Activated effector memory CD4-positive, alpha-beta T cell treated with Interleukin-2 at 50 U/mL for 16 hours (primary cell): ENCODE results near the gene ATP11A.

Source experiments
- DNase-seq: peaks from one replicate; pipeline ENCODE4 v3.0.0-alpha.2; 2020

ATP11A gene

DNA sequence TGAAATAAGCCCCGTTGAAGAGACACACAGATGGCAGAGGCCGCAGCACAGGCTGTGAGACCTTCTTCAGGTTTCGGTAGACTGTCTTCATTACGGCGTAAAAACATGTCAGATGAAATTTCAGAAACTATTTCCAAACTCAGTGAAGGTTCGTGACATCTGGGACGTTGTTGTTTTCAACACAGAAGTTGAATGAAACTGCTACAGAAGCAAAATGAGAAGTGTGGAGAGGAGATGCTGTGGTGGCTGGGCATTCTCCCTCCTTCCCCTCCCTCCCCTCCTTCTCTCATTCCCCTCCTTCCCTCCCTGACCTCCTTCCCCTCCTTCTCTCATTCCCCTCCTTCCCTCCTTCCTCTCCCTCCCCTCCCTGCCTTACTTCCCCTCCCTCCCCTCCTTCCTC, 113.6 kb downstream of the ATP11A start:
- DNase-seq: no peak

DNA sequence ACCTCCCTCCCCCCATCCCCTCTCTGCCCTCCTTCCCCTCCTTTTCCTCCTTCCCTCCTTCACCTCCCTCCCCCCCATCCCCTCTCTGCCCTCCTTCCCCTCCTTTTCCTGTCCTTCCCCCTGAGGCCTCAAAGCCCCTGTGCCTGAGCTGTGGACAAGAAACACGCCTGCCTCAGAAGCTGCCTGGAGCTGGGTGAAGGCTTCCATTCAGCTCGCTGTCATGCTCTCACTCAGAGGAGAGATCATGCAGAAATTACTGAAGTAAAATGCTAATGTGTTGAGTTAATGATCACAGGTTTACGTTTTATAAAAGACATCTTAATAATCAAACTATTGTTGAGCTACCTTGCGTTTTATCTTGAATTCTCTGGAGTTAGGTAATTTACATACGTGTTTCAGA, 114.5 kb downstream of the ATP11A start:
- DNase-seq: no peak

DNA sequence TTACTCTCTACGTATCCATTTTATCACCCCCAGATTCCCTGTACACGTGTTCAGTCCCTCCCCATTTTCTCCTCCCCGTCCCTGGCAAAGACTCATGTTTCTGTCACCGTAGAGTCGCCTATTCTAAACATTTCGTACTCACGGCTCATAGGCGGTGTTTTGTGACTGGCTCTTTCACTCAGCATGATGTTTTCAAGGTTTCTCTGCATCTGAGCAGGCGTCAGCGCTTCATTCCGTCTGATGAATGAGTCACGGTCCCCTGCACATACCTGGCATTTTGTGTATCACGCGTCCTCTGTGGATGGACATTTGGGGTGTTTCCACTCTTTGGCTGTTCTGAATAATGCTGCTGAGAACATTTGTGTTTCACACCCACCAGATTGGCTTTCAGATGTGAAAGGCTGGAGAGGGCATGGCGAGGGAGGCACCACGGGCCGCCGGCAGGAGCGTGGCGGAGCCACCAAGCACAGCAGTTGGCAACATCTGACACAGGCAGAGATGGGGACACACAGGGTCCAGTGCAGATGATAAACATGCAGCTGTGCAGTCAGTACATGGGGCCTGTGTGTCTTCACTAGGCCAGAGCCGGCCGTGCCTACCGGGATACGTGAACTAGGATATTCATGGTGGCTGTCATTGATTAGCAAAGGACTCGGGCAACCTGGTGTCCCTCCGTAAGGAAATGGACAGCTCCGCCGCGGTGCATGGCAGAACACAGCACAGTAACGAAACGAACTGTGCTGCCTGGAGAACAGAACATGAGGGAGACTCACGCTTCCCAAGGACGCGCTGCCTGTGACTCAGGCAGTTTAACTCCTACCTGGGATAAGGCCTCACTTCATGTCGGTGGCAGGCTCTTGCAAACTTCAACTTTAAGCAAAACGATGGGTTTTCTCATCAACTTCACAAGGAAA, 117.2 kb downstream of the ATP11A start:
- DNase-seq: no peak

DNA sequence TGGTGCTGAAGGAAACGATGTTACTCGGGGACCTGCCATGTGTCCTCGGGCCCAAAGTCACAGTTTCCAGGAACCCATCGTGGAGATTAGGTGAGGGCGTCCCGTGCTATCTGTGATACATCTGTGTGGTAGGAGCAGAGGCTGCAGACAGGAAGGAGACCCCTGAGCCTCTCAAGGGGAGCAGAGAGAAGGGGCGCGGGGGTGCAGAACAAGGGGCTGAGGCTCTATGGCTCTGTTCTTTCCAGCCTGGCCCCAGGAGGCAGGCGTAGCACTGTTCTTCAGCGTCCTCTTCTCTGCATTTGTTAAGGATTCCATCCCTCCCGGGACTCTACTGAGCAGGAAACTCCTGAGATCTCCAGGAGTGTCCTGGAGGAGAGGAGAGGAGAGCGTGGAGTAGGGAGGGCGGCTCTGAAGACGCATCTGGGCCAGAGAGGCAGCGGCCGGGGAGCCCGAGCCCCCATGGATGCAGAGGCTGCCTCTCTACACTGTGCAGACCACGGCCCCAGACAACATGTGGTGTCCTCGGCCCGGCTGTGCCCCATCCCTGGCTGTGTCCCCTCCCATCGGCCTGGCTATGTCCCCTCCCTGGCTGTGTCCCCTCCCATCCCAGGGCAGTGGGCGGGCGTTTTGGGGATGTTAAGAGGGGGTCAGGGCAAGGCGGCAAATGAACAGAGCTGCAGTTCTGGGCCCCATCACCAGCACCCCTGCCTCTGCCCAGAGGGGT, 118.0 kb downstream of the ATP11A start:
- DNase-seq: no peak

DNA sequence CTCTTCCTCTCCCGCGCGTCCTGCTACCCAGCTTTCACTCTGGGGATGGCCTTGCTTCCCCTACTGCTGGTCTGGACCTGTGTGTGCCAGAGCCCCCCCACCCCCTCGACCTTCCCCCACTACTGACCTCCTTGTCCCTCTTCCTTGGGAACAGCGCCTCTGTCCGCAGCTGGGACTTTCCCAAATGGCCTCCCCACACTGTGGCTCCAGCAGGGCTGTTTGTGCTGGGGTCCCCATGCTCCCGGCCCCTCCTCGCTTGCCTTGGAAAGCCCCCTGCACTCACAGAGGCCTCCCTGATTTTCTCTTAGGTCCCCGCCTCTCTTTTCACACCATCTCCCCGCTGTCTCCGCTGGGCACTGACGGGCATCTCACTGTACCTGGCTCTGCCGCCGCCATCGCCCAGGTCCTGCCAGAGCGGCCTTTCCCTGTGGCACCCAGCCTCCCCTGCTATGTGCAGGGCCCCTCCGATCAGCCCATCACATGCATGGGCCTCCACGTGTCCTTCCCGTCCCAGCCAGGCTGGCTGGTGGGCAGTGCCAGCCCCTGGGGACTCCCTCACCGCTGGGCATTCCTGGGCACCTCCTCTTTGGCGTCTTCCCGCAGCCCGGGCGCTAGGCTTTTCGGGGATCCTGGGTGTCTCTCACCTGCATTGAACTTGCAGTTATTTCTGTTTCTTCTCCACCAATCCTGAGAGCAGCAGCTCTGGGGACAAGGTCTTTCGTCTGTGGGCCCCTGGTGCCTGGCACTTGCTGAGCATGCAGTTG, 118.7 kb downstream of the ATP11A start:
- DNase-seq: no peak

DNA sequence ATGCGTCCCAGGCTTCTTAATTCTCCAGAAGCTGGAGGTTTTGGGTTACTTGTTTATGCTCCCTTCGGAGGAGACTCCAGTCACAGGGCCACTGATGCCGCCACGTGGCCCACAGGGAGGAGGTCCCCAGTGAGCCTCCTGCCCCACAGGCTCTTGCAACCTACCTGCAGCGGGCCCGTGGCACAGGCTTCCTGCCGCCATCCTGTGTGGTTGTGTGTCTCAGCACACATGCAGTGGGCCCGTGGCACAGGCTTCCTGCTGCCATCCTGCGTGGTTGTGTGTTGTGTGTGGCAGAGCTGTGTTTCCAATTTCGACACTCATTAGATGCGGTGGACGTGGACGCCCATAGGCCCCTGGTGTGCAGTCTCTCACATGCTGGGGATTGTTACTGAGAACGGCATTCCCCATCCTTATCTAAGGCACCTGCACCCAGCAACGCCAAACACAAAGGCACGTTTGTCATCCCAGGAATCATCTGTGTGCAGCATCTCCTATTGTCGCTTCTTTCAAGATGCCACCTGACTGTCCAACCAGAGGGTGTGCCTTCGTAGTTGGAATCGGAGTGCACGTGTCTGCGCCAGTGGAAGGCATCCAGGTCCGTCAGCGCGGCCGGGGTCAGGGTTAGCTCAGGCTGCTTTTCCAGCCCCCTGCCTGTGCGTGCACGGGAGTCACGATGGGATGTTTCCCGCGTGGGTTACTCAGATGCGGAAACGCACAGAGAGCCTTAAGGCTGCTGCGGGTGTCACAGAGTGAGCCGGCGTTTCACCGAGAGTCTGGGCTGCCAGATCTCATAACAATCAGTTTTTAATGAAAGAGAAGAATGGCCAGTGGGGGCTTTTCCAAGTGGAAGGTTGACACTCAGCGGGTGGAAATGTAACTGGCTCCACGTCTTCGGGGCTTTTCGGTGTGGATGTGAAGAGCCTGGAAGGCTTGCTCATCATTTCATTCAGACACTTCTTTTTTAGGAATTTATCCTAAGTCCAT, 119.8 kb downstream of the ATP11A start:
- DNase-seq: no peak

DNA sequence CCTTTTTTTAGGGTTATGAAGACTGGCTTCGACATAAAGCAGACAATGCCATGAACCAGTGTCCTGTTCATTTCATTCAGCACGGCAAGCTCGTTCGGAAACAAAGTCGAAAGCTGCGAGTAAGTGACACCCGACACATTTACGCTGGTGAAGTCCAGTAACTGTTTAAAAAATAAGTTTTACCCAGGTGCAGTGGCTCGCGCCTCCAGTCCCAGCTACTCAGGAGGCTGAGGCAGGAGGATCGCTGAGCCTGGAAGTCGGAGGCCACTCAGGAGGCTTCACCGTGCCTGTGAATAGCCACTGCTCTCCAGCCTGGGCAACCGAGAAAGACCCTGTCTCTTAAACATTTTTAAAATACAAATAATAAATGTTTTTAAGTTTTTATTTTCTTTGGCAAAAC, 120.8 kb downstream of the ATP11A start:
- DNase-seq: no peak

DNA sequence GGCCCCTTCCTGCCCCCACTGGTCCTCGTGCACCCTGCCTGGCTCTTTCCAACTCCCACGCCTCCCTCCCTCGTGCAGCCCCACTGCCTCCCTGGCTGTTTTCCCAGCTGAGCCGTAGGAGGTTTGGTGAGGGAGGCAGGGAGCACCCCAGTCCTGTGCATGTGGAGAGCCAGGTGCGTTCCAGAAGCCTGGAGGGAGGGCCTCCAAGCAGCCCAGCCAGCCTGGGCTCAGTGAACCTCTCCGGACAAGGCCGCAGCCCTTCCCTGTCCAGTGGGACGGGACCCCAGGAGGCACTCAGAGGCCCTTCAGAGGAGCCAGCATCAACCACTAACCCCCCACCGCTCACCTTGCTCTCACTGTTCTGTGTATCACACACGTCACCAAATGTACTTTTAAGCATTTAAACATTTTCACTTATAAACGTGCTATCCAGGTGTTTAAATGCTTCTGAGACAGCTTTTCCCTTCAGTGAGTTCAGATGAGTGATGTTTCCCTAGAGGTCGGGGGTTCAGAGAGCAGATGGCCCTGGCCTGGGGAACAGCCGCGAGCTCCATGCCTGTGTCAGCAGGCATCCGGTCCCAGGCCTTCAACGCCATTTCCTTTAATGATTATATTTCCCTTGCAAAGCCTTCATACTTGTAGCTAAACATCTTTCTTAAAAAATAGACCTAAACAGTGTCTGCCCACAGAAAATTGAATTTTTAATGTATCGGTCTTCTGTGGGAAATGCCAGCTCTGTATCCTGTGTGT, 122.6 kb downstream of the ATP11A start:
- DNase-seq: no peak

DNA sequence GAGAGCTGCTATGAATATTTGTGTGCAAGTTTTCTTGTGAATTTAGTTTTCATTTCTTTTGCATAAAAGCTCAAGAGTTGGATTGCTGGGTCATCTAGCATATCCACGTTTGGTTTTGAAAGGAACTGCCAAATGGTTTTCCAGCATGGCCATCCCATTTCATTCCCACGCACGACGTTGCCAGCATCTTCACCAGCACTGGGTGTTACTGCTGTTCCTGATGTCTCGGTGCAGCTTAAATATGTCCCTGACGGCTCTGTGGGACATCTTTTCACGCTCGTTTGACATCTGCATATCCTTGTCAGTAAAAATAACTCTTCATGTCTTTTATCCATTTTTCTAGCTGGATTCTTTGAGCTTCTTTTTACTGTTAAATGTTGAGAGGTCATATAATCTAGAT, 123.7 kb downstream of the ATP11A start:
- DNase-seq: no peak

DNA sequence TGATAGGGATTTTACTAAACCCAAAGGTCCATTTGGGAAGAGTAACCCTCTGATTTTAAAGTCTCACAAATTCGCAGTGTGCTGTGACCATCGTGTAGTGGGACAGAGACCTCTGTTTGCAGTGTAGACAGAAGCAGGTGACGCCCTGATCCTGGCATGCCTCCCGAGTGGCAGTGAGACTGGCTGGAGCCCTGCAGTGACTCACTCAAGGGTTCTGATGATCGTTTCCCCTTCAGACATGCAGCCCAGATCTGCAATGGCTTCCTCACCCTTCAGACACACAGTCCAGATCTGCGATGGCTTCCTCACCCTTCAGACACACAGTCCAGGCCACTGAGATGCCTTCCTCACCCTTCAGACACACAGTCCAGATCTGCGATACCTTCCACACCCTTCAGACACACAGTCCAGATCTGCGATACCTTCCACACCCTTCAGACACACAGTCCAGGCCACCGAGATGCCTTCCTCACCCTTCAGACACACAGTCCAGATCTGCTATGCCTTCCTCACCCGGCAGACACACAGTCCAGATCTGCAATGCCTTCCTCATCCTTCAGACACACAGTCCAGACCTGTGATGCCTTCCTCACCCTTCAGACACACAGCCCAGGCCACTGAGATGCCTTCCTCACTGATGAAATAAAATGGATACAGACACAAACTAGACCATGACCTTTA, 125.2 kb downstream of the ATP11A start:
- DNase-seq: no peak

DNA sequence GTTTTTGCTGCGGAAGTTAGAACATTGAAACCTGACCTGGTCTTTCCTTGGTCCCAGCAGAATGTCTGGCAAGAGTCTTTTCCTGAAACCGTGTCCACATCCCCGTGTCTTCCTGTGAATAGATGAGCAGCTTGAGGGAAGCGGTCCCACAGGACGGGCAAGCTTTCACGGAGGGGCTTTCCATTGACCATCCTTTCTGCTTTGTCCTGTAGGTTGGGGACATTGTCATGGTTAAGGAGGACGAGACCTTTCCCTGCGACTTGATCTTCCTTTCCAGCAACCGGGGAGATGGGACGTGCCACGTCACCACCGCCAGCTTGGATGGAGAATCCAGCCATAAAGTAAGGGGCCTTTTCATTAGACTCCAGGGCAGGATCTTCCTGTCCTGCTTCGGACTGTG, 126.0 kb downstream of the ATP11A start:
- no peak for DNase-seq

DNA sequence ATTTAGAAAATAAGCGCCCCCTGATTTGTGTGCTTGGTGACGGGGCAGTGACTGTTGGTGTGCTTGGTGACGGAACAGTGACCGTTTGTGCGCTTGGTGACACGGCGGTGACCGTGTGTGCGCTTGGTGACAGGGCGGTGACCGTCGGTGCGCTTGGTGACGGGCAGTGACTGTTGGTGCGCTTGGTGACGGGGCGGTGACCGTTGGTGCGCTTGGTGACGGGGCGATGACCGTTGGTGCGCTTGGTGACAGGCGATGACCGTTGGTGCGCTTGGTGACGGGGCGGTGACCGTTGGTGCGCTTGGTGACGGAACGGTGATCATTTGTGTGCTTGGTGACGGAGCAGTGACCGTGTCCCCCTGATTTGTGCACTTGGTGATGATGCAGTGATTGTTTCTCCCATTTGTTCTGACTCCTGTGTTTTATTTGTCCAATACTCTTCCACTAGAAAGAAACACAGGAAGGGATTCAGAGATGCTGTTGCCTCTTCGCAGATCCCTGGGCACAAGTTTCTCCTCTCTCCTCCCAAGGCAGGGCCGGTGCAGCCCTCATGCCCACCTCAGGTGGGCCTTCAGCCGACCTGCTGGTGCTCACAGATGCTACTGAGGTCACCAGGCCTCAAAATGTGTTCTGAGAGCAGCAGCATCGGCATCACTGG, 128.3 kb downstream of the ATP11A start:
- no peak for DNase-seq

DNA sequence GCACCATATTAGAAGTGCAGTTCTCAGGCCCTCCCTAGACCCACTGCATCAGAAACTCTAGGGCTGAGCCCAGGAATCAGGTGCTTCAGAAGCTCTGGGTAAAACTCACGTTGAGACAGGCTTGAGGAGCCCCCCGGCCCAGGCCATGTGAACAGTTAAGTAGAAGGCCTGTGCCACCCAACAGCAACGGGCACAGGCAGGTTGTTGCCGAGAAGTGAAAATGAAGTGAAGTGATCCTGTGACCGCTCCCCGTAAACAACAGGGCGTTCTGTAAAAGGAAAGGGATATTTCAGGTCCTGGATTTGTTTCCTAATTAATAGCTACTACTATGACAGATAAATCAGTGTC, 128.8 kb downstream of the ATP11A start:
- no peak for DNase-seq

DNA sequence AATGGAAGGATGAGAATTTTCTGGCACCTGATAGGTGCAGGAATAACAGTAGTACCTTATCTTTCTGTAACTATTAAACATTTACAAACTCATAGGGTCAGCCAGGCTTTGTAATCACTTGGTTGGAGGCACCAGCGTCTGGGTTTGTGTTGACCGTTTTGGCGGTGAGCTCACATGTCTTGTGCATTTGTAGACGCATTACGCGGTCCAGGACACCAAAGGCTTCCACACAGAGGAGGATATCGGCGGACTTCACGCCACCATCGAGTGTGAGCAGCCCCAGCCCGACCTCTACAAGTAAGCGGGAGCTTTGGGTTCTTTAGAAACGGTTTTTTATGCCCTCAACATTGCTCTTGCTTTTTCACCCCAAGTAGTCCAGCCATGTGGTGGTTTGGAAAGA, 129.3 kb downstream of the ATP11A start:
- no peak for DNase-seq

DNA sequence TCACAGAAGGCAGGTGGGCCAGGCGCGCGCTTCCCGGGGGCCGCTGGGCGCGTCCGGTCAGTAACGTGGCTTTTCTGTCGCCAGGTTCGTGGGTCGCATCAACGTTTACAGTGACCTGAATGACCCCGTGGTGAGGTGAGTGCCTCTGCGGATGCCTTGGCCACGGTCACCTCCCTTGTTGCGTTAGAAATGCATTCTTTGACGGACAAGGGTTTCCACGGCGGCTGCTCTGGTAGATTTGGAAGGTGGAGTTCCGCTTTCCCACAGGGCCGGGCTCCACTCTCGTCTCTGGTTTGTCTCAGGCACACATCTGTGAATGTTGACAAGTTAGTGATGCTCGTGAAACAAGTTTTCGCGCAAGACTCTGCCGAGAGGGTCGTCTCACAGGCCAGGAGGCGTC, 130.0 kb downstream of the ATP11A start:
- DNase-seq: no peak

DNA sequence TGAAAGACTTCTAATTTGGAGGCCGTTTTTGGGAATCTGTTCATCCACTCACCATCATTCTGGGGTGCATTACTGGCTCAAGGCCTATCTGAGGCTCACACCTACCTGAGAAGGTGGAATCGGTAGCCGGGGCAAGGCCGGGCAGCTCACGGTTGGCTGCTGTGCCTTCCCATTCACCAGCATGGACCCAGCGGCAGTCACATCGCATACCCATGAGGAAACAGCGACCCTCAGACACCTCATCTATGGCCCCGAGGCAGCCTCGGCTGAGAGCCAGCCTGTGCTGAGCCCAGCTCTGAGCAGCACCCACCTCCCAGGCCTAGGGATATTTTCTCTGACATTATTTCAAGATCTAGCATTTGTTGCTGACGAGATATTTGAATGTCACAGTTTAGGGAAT, 130.5 kb downstream of the ATP11A start:
- no peak for DNase-seq

DNA sequence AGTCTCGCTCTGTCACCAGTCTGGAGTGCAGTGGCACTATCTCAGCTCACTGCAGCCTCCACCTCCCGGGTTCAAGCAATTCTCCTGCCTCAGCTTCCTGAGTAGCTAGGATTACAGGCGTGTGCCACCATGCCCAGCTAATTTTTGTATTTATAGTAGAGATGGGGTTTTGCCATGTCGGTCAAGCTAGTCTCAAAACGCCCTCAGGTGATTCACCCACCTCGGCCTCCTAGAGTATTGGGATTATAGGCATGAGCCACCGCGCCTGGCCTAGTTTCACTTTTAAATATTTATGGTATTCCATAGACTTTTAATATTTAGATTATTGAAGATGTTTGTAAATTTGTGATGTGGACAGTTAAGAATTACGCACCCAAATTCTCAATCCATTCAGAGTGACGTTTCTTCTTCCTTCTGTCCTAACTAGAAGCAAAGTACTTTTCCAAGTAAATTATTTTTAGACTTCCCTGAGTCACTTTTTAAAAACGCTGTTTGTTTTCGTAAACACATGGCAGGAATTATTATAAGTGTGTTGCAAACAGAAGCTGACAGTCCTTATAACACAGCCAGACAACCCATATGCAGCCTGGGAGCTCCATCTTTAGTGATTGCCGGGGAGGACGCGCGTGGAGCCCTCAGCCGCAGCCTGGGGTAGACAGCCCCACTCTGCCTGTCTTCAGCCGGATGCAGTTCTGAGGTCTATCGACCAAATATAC, 131.7 kb downstream of the ATP11A start:
- no peak for DNase-seq

DNA sequence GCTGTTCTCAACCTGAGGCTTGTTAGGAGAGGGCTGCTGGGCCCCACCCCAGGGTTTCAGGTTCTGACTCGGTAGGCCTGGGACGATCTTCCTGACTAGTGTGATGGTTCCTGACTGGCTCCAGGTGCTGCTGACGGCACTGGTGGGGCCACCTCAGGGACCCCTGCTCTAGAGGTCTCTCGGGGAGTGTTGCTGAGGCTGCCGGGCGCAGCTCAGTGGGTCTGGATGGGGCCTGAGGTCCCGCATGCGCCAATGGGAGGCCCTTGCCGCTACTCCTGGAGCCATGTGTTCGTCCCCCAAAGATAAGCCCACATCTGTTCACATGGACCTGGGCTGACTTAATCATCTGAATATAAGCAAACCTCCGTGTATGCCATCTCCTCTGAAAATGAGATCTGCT, 133.0 kb downstream of the ATP11A start:
- no peak for DNase-seq

DNA sequence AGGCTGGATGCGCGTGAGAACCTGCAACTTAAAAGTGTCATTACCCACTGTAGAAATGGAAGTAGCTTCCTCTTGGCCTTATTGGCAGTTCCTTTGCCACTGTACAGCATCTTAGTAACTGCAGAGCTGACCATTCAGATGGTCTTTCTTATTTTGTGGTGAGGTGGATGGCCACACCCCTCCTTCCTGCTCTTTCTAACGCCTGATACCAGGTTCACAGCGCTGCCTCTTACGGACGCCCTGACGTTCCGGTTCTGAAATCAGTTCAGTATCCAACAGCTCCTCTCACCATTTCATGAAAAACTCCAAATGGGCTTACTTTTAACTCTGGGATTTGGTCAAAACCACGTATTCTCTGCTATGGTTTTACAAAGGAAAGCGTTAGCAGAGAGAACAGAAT, 134.6 kb downstream of the ATP11A start:
- DNase-seq: no peak

DNA sequence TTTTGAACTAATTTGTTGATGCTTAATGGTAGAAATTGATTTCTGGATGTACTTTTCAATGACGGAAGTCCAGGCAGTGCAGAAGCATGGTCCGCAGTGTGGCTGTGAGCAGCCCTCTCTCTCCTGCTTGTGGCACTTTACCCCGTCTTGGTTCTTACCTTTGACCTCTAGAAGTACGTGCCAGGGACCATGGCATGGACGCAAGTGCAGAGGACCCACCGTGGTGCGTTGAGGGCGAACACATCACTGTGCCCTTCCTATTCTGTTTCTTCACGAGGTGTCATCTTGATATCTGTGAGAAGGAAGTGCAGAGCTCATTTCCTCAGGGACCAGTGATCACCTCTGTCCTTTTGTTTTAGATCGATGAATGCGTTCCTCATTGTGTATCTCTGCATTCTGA, 135.2 kb downstream of the ATP11A start:
- DNase-seq: no peak
